Fibroblast of lung (primary cell): ENCODE results near the gene DIRAS2. TPM values are rescaled to one million over a fixed set of nuclear protein-coding genes. Genes with fewer than 3 reads are reported as not detected.

ENCODE experiments used
- DNase-seq, 2 donors: peaks; one replicate each; pipeline versions ENCODE4 v3.0.0 to v3.0.0-alpha.2; 2010; ENCODE audit warnings: low read depth in 2 of 2
- H2AFZ ChIP-seq: 2 replicates; pipeline ENCODE4 v1.5.1; 2012; ENCODE audit warnings: low read length, control low read depth, inconsistent platforms
- H3K27ac ChIP-seq: 2 replicates; pipeline ENCODE4 v1.5.1; 2011; ENCODE audit warnings: low read length, control low read depth; ENCODE audit not compliant: insufficient read depth
- H3K27me3 ChIP-seq: 2 replicates; pipeline ENCODE4 v1.5.1; 2011; ENCODE audit warnings: mild to moderate bottlenecking, low read length; ENCODE audit not compliant: control insufficient read depth, insufficient read depth
- H3K36me3 ChIP-seq: 2 replicates; pipeline ENCODE4 v1.5.1; 2011; ENCODE audit warnings: low read length; ENCODE audit not compliant: control insufficient read depth, insufficient read depth
- H3K4me1 ChIP-seq: 2 replicates; pipeline ENCODE4 v1.5.1; 2011; ENCODE audit warnings: low read length; ENCODE audit not compliant: control insufficient read depth, insufficient read depth; ENCODE audit errors: extremely low read depth
- H3K4me2 ChIP-seq: 2 replicates; pipeline ENCODE4 v1.5.1; 2011; ENCODE audit warnings: low read length, control low read depth; ENCODE audit not compliant: insufficient read depth; ENCODE audit errors: extremely low read depth
- H3K4me3 ChIP-seq, 4 experiments: fragments of 200-600 bp in 1 of 4; sonication (generic) in 1 of 4; replicated peaks in 1 of 4; 2 replicates each; pipeline ENCODE4 v1.5.1; 2011 to 2016; ENCODE audit warnings: low read length in 4 of 4, low read depth in 3 of 4, mild to moderate bottlenecking in 3 of 4, control low read depth in 2 of 4, inconsistent platforms in 1 of 4, mixed read lengths in 1 of 4; ENCODE audit not compliant: insufficient read depth in 1 of 4; ENCODE audit errors: control extremely low read depth in 1 of 4
- H3K79me2 ChIP-seq: 2 replicates; pipeline ENCODE4 v1.5.1; 2012; ENCODE audit warnings: mild to moderate bottlenecking, low read length, inconsistent platforms; ENCODE audit not compliant: control insufficient read depth, insufficient read depth
- H3K9ac ChIP-seq: 2 replicates; pipeline ENCODE4 v1.5.1; 2011; ENCODE audit warnings: mild to moderate bottlenecking, low read length, control low read depth; ENCODE audit not compliant: insufficient read depth
- H3K9me3 ChIP-seq: 2 replicates; pipeline ENCODE4 v1.5.1; 2012; ENCODE audit warnings: low read depth, low read length; ENCODE audit not compliant: control insufficient read depth, insufficient read depth
- H4K20me1 ChIP-seq: 2 replicates; pipeline ENCODE4 v1.5.1; 2011; ENCODE audit warnings: low read length; ENCODE audit not compliant: control insufficient read depth, insufficient read depth; ENCODE audit errors: extremely low read depth
- CTCF ChIP-seq, 2 donors: IDR thresholded peaks in 1 of 2; conservative IDR thresholded peaks in 1 of 2; 1 replicate in 1 of 2; 2 replicates in 1 of 2; pipeline ENCODE4 v1.5.1; 2011 to 2012; ENCODE audit warnings: low read length in 2 of 2, control low read depth in 1 of 2, inconsistent platforms in 1 of 2, low read depth in 1 of 2, mild to moderate bottlenecking in 1 of 2
- EZH2 ChIP-seq: IDR thresholded peaks from 2 replicates; pipeline ENCODE4 v1.5.1; 2012; ENCODE audit warnings: low read length, control low read depth, mild to moderate bottlenecking; ENCODE audit errors: missing control alignments
- polyA plus RNA-seq, 2 donors: library from polyadenylated mRNA; depleted of rRNA in 1 of 2; stranded (reverse) in 1 of 2; unstranded in 1 of 2; fragments of >200 nt; gene quantifications; 2 replicates each; pipeline ENCODE4 v1.2.1, GENCODE V29; 2011 to 2012; ENCODE audit warnings: missing spikeins in 1 of 2
- total RNA-seq: library from RNA; depleted of rRNA; stranded (reverse); fragments of >200 nt; gene quantifications from 2 replicates; pipeline ENCODE4 v1.2.1, GENCODE V29; 2014

Gene DIRAS2
- total and polyA plus RNA-seq, 2 donors (not counting 1 experiment from before 2014, with no cell fraction given) = 0.01 to 0.66 TPM

- H3K4me2 ChIP-seq = no peak overlapping the region
- no peaks in the 10 kb centered on the region for H3K27me3 ChIP-seq
- no peak overlapping the region for H3K27ac ChIP-seq
- H3K9ac ChIP-seq = no peak overlapping the region
- no peaks in the 10 kb centered on the region for H3K9me3 ChIP-seq
- H3K79me2 ChIP-seq = no peaks in the 10 kb centered on the region
- no peak overlapping the region for H2AFZ ChIP-seq
- no peaks in the 10 kb centered on the region for H3K36me3 ChIP-seq
- TF ChIP-seq CTCF (conservative IDR thresholded peaks at IDR 0.05 in 1 of 2, IDR thresholded peaks at IDR 0.05 in 1 of 2; ENCODE audit: low read depth in 1 of 2, low read length in 2 of 2) = no peak
- no peak for TF ChIP-seq EZH2
- no peaks in the 10 kb centered on the region for H4K20me1 ChIP-seq
- DNase-seq = no peak
- no peak overlapping the region for H3K4me3 ChIP-seq
- H3K4me1 ChIP-seq = no peaks in the 10 kb centered on the region
These were observed 63.4 kb downstream of the DIRAS2 start for GRCh38 chr9:90579181-90579580.

GRCh38 chr9:90578126-90578815 lies 64.4 kb downstream of the DIRAS2 start:
- no peaks in the 10 kb centered on the region for H3K27me3 ChIP-seq
- no peak overlapping the region for H3K27ac ChIP-seq
- no peaks in the 10 kb centered on the region for H3K9me3 ChIP-seq
- no peaks in the 10 kb centered on the region for H3K4me1 ChIP-seq
- H3K9ac ChIP-seq = no peak overlapping the region
- TF ChIP-seq EZH2 = no peak
- no peak for TF ChIP-seq CTCF (conservative IDR thresholded peaks at IDR 0.05 in 1 of 2, IDR thresholded peaks at IDR 0.05 in 1 of 2; ENCODE audit: low read depth in 1 of 2, low read length in 2 of 2)
- H3K36me3 ChIP-seq = no peaks in the 10 kb centered on the region
- no peak for DNase-seq
- H3K4me3 ChIP-seq = no peak overlapping the region
- H3K79me2 ChIP-seq = no peaks in the 10 kb centered on the region
- no peak overlapping the region for H2AFZ ChIP-seq
- H4K20me1 ChIP-seq = no peaks in the 10 kb centered on the region
- no peak overlapping the region for H3K4me2 ChIP-seq

- Histone ChIP-seq H3K9ac (no peak overlapping the region), H3K4me1 (no peaks in the 10 kb centered on the region), H3K27me3 (no peaks in the 10 kb centered on the region), H3K9me3 (no peaks in the 10 kb centered on the region), H3K4me3 (no peak overlapping the region), H3K27ac (no peak overlapping the region), H3K36me3 (no peaks in the 10 kb centered on the region), H3K79me2 (no peaks in the 10 kb centered on the region), H4K20me1 (no peaks in the 10 kb centered on the region), H2AFZ (no peak overlapping the region), H3K4me2 (no peak overlapping the region)
- no peak for DNase-seq
- TF ChIP-seq CTCF (conservative IDR thresholded peaks at IDR 0.05 in 1 of 2, IDR thresholded peaks at IDR 0.05 in 1 of 2; ENCODE audit: low read depth in 1 of 2, low read length in 2 of 2) (no peak), EZH2 (no peak)
These were observed 73.1 kb downstream of the DIRAS2 start for GRCh38 chr9:90569511-90569910.
